Measurements from ENCODE around the gene IL26. TPM values are rescaled to one million over a fixed set of nuclear protein-coding genes. Genes with fewer than 3 reads are reported as not detected.

IL26 gene
- polyA plus RNA-seq, 3 donors from 2014 or later = not detected

Other genes starting within 250 kb of the IL26 start
- gene IFNG-AS1, start 236.4 kb downstream of the IL26 start, polyA plus RNA-seq = 1 to 10 TPM; 1.7 to 5.8 (median 2.2) TPM
- 10 to 100 TPM in 2 of 3 donors, 1 to 10 TPM in 1; 6.4 to 16.9 (median 15.7) TPM for gene IFNG, start 66.1 kb downstream of the IL26 start, polyA plus RNA-seq
- not detected for gene IL22, start 27.8 kb upstream of the IL26 start, polyA plus RNA-seq
- 10 to 100 TPM; 13.6 to 19.8 (median 17.3) TPM for gene MDM1, start 106.6 kb upstream of the IL26 start, polyA plus RNA-seq